Measurements from ENCODE around the gene FOXN1.

The FOXN1 gene

GRCh38 chr17:28541439-28541838, 35.3 kb downstream of the FOXN1 start:
- TF ChIP-seq MAX (IDR thresholded peaks at IDR 0.05; ENCODE audit: low read depth, low read length), result no peak
- no peak for TF ChIP-seq MYC (IDR thresholded peaks at IDR 0.05; ENCODE audit: low read depth, low read length)
- no peak for TF ChIP-seq CTCF (IDR thresholded peaks at IDR 0.05; ENCODE audit: low read depth, low read length)
- no peak for TF ChIP-seq POLR2A (IDR thresholded peaks at IDR 0.05; ENCODE audit: extremely low read depth, insufficient read length)
- DNase-seq (ENCODE audit: low read depth), result no peak

GRCh38 chr17:28544402-28545140, 38.4 kb downstream of the FOXN1 start:
- no peak for DNase-seq (ENCODE audit: low read depth)
- no peak overlapping the region for H3K4me3 ChIP-seq (ENCODE audit: low read depth, low read length)
- TF ChIP-seq MYC (IDR thresholded peaks at IDR 0.05; ENCODE audit: low read depth, low read length), result no peak
- no peak for TF ChIP-seq POLR2A (IDR thresholded peaks at IDR 0.05; ENCODE audit: extremely low read depth, insufficient read length)
- no peak for TF ChIP-seq MAX (IDR thresholded peaks at IDR 0.05; ENCODE audit: low read depth, low read length)
- no peak for TF ChIP-seq CTCF (IDR thresholded peaks at IDR 0.05; ENCODE audit: low read depth, low read length)

More at GRCh38 chr17:28541439-28541838, 35.3 kb downstream of the FOXN1 start:
- H3K4me3 ChIP-seq (ENCODE audit: low read depth, low read length), result no peak overlapping the region

GRCh38 chr17:28545141-28545503, 39.0 kb downstream of the FOXN1 start:
- no peak for DNase-seq (ENCODE audit: low read depth)
- H3K4me3 ChIP-seq (ENCODE audit: low read depth, low read length), result no peak overlapping the region
- no peak for TF ChIP-seq POLR2A (IDR thresholded peaks at IDR 0.05; ENCODE audit: extremely low read depth, insufficient read length)
- TF ChIP-seq MAX (IDR thresholded peaks at IDR 0.05; ENCODE audit: low read depth, low read length), result no peak
- no peak for TF ChIP-seq CTCF (IDR thresholded peaks at IDR 0.05; ENCODE audit: low read depth, low read length)
- TF ChIP-seq MYC (IDR thresholded peaks at IDR 0.05; ENCODE audit: low read depth, low read length), result no peak

- H3K4me3 ChIP-seq (ENCODE audit: low read depth, low read length), result no peak overlapping the region
- TF ChIP-seq POLR2A (IDR thresholded peaks at IDR 0.05; ENCODE audit: extremely low read depth, insufficient read length), result no peak
- TF ChIP-seq CTCF (IDR thresholded peaks at IDR 0.05; ENCODE audit: low read depth, low read length), result no peak
- no peak for TF ChIP-seq MYC (IDR thresholded peaks at IDR 0.05; ENCODE audit: low read depth, low read length)
- no peak for TF ChIP-seq MAX (IDR thresholded peaks at IDR 0.05; ENCODE audit: low read depth, low read length)
- no peak for DNase-seq (ENCODE audit: low read depth)
Measured at GRCh38 chr17:28545787-28546415, 39.8 kb downstream of the FOXN1 start.

- no peak overlapping the region for H3K4me3 ChIP-seq (ENCODE audit: low read depth, low read length)
- DNase-seq (ENCODE audit: low read depth), result no peak
- no peak for TF ChIP-seq MAX (IDR thresholded peaks at IDR 0.05; ENCODE audit: low read depth, low read length)
- TF ChIP-seq MYC (IDR thresholded peaks at IDR 0.05; ENCODE audit: low read depth, low read length), result no peak
- no peak for TF ChIP-seq POLR2A (IDR thresholded peaks at IDR 0.05; ENCODE audit: extremely low read depth, insufficient read length)
- no peak for TF ChIP-seq CTCF (IDR thresholded peaks at IDR 0.05; ENCODE audit: low read depth, low read length)
Measured at GRCh38 chr17:28547096-28547622, 41.0 kb downstream of the FOXN1 start.

All from NB4 (cell line).